MCF 10A (cell line): Measurements from ENCODE around the gene SPATA6L. TPM values are rescaled to one million over a fixed set of nuclear protein-coding genes. Genes with fewer than 3 reads are reported as not detected.

ENCODE experiments used
- BruUV-seq: library from RNA; stranded (reverse); fragments of 400-500 nt; replicated peaks from 2 replicates; lab custom pipeline; 2021; lab: Mats Ljungman, UMichigan
- CTCF ChIA-PET: fragments of 300-600 bp; sonication (Branson Sonifier 250); formaldehyde crosslinking; extraction: SDS; loops from one replicate; lab custom pipeline; 2021; ENCODE audit warnings: antibody characterized with exemption, inconsistent platforms; lab: Yijun Ruan, JAX
- POLR2A ChIA-PET: fragments of 300-600, 350-650 bp; sonication (Branson Sonifier 250); formaldehyde crosslinking; extraction: SDS; loops from one replicate; lab custom pipeline; 2020; ENCODE audit warnings: antibody characterized with exemption, inconsistent platforms; lab: Yijun Ruan, JAX
- DNase-seq: peaks from one replicate; pipeline ENCODE4 v3.0.0-alpha.2; 2018; ENCODE audit not compliant: unreplicated experiment
- H3K27ac Mint-ChIP-seq: one replicate; pipeline ENCODE4 v1.8.0; 2022; ENCODE audit warnings: mild to moderate bottlenecking, low read depth, mixed read lengths; ENCODE audit not compliant: unreplicated experiment
- H3K27me3 Mint-ChIP-seq: one replicate; pipeline ENCODE4 v1.8.0; 2022; ENCODE audit warnings: mixed read lengths; ENCODE audit not compliant: insufficient read depth, unreplicated experiment
- H3K36me3 Mint-ChIP-seq: one replicate; pipeline ENCODE4 v1.8.0; 2022; ENCODE audit warnings: mild to moderate bottlenecking, moderate library complexity, mixed read lengths; ENCODE audit not compliant: insufficient read depth, unreplicated experiment
- H3K4me1 Mint-ChIP-seq: one replicate; pipeline ENCODE4 v1.8.0; 2022; ENCODE audit warnings: mixed read lengths; ENCODE audit not compliant: insufficient read depth, unreplicated experiment
- H3K4me3 Mint-ChIP-seq: one replicate; pipeline ENCODE4 v1.8.0; 2022; ENCODE audit warnings: mild to moderate bottlenecking, moderate library complexity, mixed read lengths; ENCODE audit not compliant: unreplicated experiment
- H3K9me3 Mint-ChIP-seq: one replicate; pipeline ENCODE4 v1.8.0; 2022; ENCODE audit warnings: mixed read lengths; ENCODE audit not compliant: unreplicated experiment
- CTCF ChIP-seq: fragments of 200-600 bp; IDR thresholded peaks from one replicate; pipeline ENCODE4 v1.8.0; 2022; ENCODE audit warnings: antibody characterized with exemption, mild to moderate bottlenecking; ENCODE audit not compliant: unreplicated experiment
- intact Hi-C: fragments of 100-400 bp; cut with micrococcal nuclease; formaldehyde crosslinking; loops from 2 replicates; pipeline ENCODE4 v1.14.1; 2022
- total RNA-seq: library from RNA; stranded (reverse); gene quantifications from 2 replicates; pipeline ENCODE4 v1.2.3, GENCODE V29; 2022

Gene SPATA6L
- total RNA-seq, 1 experiment from 2014 or later = 5.5 TPM

DNA sequence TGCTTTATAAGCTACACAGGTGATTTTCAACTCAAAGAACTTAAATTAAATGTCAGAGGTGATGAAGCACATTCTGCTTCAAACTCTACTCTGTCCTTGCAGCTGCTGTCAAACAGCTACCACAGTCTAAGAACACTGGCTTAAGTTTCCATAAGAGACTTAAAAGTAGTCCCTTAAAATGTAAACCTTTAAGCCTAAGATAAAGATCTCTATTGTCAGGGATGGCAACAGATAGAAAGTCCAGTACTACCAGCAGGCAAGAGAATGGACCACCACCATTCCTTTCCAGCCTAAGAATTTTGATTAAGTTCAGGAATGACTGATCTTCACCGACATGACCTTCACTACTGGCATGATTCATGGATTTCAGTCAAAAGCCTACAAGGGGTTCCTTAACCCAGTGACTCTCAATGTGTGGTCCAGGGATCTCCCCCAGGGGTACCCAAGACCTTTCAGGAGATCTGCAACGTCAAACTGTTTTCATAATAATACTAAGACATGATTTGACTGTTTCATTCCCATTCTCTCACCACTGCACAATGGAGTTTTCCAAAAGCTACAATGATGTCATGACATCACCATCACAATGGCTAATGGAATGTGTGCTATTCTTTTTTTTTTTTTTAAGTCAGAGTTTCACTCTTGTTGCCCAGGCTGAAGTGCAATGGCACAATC, 45.3 kb downstream of the SPATA6L start:
- H3K4me3 Mint-ChIP-seq = no peak overlapping the region
- ChIA-PET CTCF (interaction anchor here (0.7 kb wide), 1 partner anchor 19 kb away, joined by 4 read pairs; no protein-coding TSS in a partner anchor), POLR2A (interaction anchor here (0.6 kb wide), 1 partner anchor 13 kb away, joined by 3 read pairs; no protein-coding TSS in a partner anchor)
- H3K4me1 Mint-ChIP-seq = no peaks in the 10 kb centered on the region
- no peak for DNase-seq
- BruUV-seq = no TSS peak
- no peak for TF ChIP-seq CTCF
- no peaks in the 10 kb centered on the region for H3K9me3 Mint-ChIP-seq
- no peak overlapping the region for H3K27ac Mint-ChIP-seq
- no peaks in the 10 kb centered on the region for H3K27me3 Mint-ChIP-seq
- no peaks in the 10 kb centered on the region for H3K36me3 Mint-ChIP-seq
- intact Hi-C loops = no loop called here

DNA sequence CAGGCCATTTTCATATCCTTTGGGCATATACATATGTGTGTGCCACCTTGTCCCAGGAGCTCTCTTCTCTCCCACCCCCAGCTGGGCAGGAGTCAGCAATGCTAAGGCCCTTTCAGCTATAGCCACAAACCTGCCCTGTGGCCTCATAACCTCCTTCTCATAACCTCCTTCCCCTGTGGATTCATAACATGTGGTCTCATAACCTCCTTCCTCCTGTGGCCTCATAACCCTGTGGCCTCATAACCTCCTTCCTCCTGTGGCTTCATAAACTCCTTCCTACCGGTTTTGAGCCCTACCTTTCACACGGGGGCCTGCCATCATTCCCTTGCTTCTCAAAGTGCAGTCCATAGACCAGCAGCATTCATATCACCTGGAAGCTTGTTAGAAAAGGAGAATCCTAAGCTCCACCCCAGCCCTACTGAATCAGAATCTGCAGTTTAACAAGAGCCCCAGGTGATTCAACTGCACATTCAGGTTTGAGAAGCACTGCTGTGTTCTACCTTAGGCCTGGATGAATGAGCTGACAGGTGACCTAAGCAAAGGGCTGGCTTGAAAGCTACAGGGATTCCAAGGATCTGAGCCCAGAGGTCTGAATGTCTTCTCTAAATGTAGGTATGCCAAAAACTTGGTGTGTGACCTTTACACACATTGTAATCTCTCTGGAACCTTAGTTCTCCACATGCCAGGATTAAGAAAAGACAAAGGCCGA, 46.1 kb downstream of the SPATA6L start:
- no peak for DNase-seq
- H3K27me3 Mint-ChIP-seq = no peaks in the 10 kb centered on the region
- H3K4me3 Mint-ChIP-seq = no peak overlapping the region
- no peak for TF ChIP-seq CTCF
- no peaks in the 10 kb centered on the region for H3K36me3 Mint-ChIP-seq
- ChIA-PET CTCF (interaction anchor here (0.7 to 0.9 kb wide), 2 partner anchors 15 to 20 kb away, joined by 4 read pairs; no protein-coding TSS in a partner anchor), POLR2A (no interaction called here)
- intact Hi-C loops = no loop called here
- no TSS peak for BruUV-seq
- no peaks in the 10 kb centered on the region for H3K9me3 Mint-ChIP-seq
- peaks cover 3% of the 10 kb centered on the region for H3K4me1 Mint-ChIP-seq
- H3K27ac Mint-ChIP-seq = no peak overlapping the region

GRCh38 chr9:4618700-4619099, 47.6 kb downstream of the SPATA6L start:
- no peaks in the 10 kb centered on the region for H3K36me3 Mint-ChIP-seq
- intact Hi-C loops = no loop called here
- no peak overlapping the region for H3K4me3 Mint-ChIP-seq
- no peaks in the 10 kb centered on the region for H3K9me3 Mint-ChIP-seq
- DNase-seq = no peak
- BruUV-seq = no TSS peak
- H3K27me3 Mint-ChIP-seq = no peaks in the 10 kb centered on the region
- ChIA-PET CTCF (no interaction called here), POLR2A (no interaction called here)
- peaks cover 9% of the 10 kb centered on the region for H3K4me1 Mint-ChIP-seq
- H3K27ac Mint-ChIP-seq = no peak overlapping the region
- no peak for TF ChIP-seq CTCF

DNA sequence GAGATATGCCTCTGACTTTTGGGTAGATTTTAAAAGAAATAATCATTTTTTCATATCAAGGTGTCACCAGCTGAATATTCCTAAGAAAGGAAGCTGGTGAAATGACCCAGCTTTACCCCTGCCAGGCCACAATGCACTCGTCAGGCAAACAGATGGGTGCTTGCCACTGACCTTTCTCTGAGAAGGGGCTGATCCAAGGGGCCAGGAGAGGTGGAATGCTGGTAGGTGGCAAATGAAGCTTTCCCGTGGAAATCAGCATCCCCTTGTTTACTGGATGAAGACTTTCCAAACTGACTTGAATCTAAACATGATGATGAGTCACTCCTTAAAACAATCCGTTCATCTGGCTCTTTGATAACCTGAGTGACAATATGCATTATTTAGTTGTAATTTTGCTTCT, 48.5 kb downstream of the SPATA6L start:
- no peaks in the 10 kb centered on the region for H3K9me3 Mint-ChIP-seq
- intact Hi-C loops = no loop called here
- no peaks in the 10 kb centered on the region for H3K27me3 Mint-ChIP-seq
- no peak for DNase-seq
- ChIA-PET CTCF (no interaction called here), POLR2A (interaction anchor here (0.6 kb wide), 1 partner anchor 45 kb away, joined by 3 read pairs; the partner anchor contains the start of gene PLPP6)
- H3K4me1 Mint-ChIP-seq = peaks cover 9% of the 10 kb centered on the region
- no peaks in the 10 kb centered on the region for H3K36me3 Mint-ChIP-seq
- no peak overlapping the region for H3K4me3 Mint-ChIP-seq
- BruUV-seq = no TSS peak
- H3K27ac Mint-ChIP-seq = no peak overlapping the region
- TF ChIP-seq CTCF = no peak
